Esophagus squamous epithelium (tissue), 5 donors: ENCODE measurements around the gene TP63. TPM values are rescaled to one million over a fixed set of nuclear protein-coding genes. Genes with fewer than 3 reads are reported as not detected.
A peak's percentile ranks its signal among the peaks of the same experiment; 100 is the strongest.

ENCODE experiments used
- DNase-seq: peaks from one replicate; lab custom pipeline; 2025; lab: John Stamatoyannopoulos, UW
- H3K27ac ChIP-seq, 4 donors: fragments of 200-600 bp; sonication (generic); one replicate each; pipeline ENCODE4 v1.5.1; 2016 to 2019; ENCODE audit warnings: mild to moderate bottlenecking in 1 of 4
- H3K27me3 ChIP-seq, 4 donors: fragments of 200-600 bp; sonication (generic); 1 replicate in 3 of 4; 2 replicates in 1 of 4; pipeline versions ENCODE4 v1.5.1 to v1.6.0; 2017 to 2021; ENCODE audit warnings: antibody characterized with exemption in 1 of 4
- H3K36me3 ChIP-seq, 3 donors: fragments of 200-600 bp; sonication (generic); one replicate each; pipeline ENCODE4 v1.5.1; 2016 to 2019
- H3K4me1 ChIP-seq, 3 donors: fragments of 200-600 bp; sonication (generic); one replicate each; pipeline ENCODE4 v1.5.1; 2017 to 2019
- H3K4me3 ChIP-seq, 4 donors: fragments of 200-600 bp; sonication (generic); 1 replicate in 3 of 4; 2 replicates in 1 of 4; pipeline ENCODE4 v1.5.1; 2016 to 2019; ENCODE audit warnings: mild to moderate bottlenecking in 2 of 4, moderate library complexity in 1 of 4
- H3K9me3 ChIP-seq, 3 donors: fragments of 200-600 bp; sonication (generic); one replicate each; pipeline ENCODE4 v1.5.1; 2016 to 2019
- POLR2A ChIP-seq, 4 donors: fragments of 450-650 bp; IDR thresholded peaks; one replicate each; pipeline ENCODE4 v1.6.1; 2017; ENCODE audit warnings: antibody characterized with exemption in 4 of 4, mild to moderate bottlenecking in 4 of 4, moderate library complexity in 3 of 4
- WGBS, 2 donors: methylation state at CpG; one replicate each; pipeline ENCODE4 v1.1.5; 2018; 5-methylcytosine and 5-hydroxymethylcytosine counted together
- intact Hi-C: fragments of 100-400 bp; cut with DNase I; formaldehyde crosslinking; loops from one replicate; pipeline ENCODE4 v1.15.0; 2022
- total RNA-seq, 4 donors: library from RNA; depleted of rRNA; stranded (reverse); fragments of >200 nt; gene quantifications; one replicate each; pipeline ENCODE4 v1.1.0, GENCODE V29; 2016
- TF ChIP-seq, protein P1 (sequence below), 6 experiments: fragments of 450-650 bp in 4 of 6; fragments of 200-600 bp in 2 of 6; sonication (generic) in 2 of 6; IDR thresholded peaks; one replicate each; pipeline ENCODE4 v1.5.1; 2016 to 2019; ENCODE audit warnings: antibody characterized with exemption in 6 of 6, mild to moderate bottlenecking in 4 of 6, moderate library complexity in 4 of 6
- donor health status: DM: yes; HTN: yes; CAD: no.

TP63 gene
- total RNA-seq, 4 donors from 2014 or later = 111 to 162 (median 137) TPM

DNA sequence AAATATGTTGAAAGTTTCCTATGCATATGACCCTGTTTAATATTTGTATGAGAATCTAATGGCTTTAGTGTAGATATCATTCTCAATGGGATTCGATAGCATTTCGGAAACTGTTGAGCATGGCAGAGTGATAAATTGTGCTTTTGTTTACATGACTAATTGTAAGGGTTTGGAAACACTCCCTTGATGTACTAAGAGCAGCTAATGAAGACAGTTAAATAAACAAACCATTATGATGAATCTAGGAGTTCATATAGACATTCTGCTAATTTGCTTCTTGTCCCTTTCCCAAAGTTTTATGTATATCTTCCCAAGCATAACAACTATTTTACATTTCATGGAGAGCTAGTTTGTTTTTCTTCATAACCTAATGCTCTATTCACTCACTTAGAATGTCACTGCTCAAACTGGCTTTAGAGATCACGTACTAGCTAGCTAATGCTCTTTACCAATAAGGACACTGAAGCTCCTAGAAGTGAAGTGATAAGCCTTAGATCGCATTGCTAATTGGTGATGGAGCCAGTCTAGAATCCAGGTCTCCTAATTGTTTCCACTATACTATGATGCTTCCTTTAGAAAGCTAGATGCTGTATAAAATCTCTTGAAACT is 140.8 kb downstream of the TP63 start:
- peaks cover 0 to 23% (median 6%) of the 10 kb centered on the region in 3 donors for H3K4me1 ChIP-seq
- no peaks in the 10 kb centered on the region for H3K9me3 ChIP-seq
- no peak overlapping the region for H3K27ac ChIP-seq
- intact Hi-C loops = no loop called here
- TF ChIP-seq, protein P1, sequence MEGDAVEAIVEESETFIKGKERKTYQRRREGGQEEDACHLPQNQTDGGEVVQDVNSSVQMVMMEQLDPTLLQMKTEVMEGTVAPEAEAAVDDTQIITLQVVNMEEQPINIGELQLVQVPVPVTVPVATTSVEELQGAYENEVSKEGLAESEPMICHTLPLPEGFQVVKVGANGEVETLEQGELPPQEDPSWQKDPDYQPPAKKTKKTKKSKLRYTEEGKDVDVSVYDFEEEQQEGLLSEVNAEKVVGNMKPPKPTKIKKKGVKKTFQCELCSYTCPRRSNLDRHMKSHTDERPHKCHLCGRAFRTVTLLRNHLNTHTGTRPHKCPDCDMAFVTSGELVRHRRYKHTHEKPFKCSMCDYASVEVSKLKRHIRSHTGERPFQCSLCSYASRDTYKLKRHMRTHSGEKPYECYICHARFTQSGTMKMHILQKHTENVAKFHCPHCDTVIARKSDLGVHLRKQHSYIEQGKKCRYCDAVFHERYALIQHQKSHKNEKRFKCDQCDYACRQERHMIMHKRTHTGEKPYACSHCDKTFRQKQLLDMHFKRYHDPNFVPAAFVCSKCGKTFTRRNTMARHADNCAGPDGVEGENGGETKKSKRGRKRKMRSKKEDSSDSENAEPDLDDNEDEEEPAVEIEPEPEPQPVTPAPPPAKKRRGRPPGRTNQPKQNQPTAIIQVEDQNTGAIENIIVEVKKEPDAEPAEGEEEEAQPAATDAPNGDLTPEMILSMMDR (IDR thresholded peaks at IDR 0.05) = no peak
- no peak for TF ChIP-seq POLR2A (IDR thresholded peaks at IDR 0.05)
- DNase-seq = no peak
- no peaks in the 10 kb centered on the region for H3K27me3 ChIP-seq
- WGBS, 2 donors = 73 to 92% methylated on average over 4 of the region's 4 CpGs
- no peaks in the 10 kb centered on the region for H3K36me3 ChIP-seq
- H3K4me3 ChIP-seq = no peak overlapping the region

DNA sequence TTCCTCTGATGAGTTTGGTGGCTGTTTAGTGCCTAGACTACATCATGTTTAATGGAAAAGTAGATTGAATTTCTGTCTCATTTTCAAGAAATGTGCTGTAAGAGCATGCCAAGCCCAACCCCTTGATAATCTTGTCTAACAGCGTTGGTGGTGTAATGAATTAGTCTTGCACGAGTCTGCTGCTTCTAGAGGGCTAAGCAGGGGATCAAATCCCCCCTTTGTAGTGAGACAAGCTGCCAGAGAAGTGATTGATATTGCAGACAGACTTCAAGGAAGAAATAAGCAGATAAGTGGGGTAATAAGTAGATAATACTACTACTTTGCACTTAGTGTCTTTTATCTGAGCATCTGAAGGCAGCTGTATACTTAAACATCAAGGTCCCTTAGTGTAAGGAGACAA is 141.4 kb downstream of the TP63 start:
- 0 to 31% methylated on average over 2 of the region's 2 CpGs for WGBS, 2 donors
- DNase-seq = no peak
- TF ChIP-seq POLR2A (IDR thresholded peaks at IDR 0.05) = no peak
- TF ChIP-seq, protein P1 (IDR thresholded peaks at IDR 0.05) = no peak

DNA sequence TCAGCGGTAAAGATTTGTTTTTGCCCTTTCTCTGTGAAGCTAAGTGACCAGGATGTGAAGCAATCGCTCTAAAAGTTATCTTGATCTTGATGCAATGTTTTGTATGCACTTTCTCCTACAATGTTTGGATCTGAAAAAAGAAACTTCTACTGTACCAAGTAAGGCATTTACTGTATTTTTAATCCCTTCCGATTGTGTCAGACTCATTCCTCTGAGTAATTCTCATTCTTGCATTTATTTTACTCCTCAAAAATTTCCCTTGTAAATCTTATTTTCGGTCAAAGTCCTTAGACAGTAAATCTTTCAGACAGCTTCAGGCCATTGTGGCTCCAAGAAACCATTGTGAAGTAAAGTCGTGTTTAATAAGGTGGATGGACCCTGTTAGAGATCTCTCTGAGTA is 141.9 kb downstream of the TP63 start:
- Histone ChIP-seq H3K9me3 (no peaks in the 10 kb centered on the region), H3K27ac (peak overlapping the region in 3 of 4 donors; percentile 1 to 23 (median 15)), H3K36me3 (no peaks in the 10 kb centered on the region), H3K27me3 (no peaks in the 10 kb centered on the region), H3K4me1 (peaks cover 0 to 23% (median 6%) of the 10 kb centered on the region in 3 donors), H3K4me3 (no peak overlapping the region)
- DNase-seq = no peak
- 26 to 40% methylated on average over 5 of the region's 5 CpGs for WGBS, 2 donors
- TF ChIP-seq, protein P1 (IDR thresholded peaks at IDR 0.05) = no peak
- TF ChIP-seq POLR2A (IDR thresholded peaks at IDR 0.05) = no peak
- intact Hi-C loops = no loop called here

More for the DNA sequence above, 141.4 kb downstream of the TP63 start:
- intact Hi-C loops = no loop called here
- Histone ChIP-seq H3K4me3 (no peak overlapping the region), H3K36me3 (no peaks in the 10 kb centered on the region), H3K4me1 (peaks cover 0 to 20% (median 6%) of the 10 kb centered on the region in 3 donors), H3K27ac (peak overlapping the region in 3 of 4 donors; percentile 1 to 23 (median 15)), H3K9me3 (no peaks in the 10 kb centered on the region), H3K27me3 (no peaks in the 10 kb centered on the region)

DNA sequence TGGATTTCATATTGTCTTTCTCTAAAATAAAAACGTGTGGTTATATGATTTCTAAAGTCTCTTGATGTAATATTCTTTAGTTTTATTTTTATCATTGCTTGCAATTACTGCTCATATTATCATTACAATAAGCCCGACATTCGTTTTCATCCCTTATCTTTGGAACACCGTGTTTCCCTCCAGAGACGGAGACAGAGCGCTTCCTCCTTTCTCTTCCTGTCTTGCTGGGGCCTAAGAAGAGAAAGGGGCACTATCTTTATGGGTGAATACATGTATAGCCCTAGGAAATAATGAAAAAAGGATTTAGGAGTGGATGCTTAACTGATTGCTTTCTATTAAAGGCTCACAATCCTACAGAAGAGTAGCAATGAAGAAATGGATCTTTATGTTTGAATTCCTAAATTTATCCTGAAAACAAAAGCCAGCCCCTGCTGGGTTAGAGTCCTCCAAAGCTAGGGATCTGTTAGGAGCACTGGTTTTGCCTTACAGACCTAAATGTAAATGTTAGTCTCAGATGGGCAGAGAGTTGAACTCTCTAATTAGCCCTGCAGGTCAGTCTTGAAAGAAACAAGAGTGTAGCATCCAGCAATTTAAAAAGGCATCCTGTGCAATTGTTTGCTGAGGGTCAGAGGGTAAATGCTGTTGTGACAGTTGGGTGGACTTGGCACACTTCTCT is 145.1 kb downstream of the TP63 start:
- no peak for TF ChIP-seq POLR2A (IDR thresholded peaks at IDR 0.05)
- TF ChIP-seq, protein P1 (IDR thresholded peaks at IDR 0.05) = no peak
- Histone ChIP-seq H3K9me3 (no peaks in the 10 kb centered on the region), H3K36me3 (no peaks in the 10 kb centered on the region), H3K27ac (no peak overlapping the region), H3K4me3 (no peak overlapping the region), H3K4me1 (peaks cover 6 to 55% (median 11%) of the 10 kb centered on the region in 3 donors), H3K27me3 (no peaks in the 10 kb centered on the region)
- intact Hi-C loops = no loop called here
- WGBS, 2 donors = 67 to 69% methylated on average over 6 of the region's 6 CpGs
- DNase-seq = no peak

DNA sequence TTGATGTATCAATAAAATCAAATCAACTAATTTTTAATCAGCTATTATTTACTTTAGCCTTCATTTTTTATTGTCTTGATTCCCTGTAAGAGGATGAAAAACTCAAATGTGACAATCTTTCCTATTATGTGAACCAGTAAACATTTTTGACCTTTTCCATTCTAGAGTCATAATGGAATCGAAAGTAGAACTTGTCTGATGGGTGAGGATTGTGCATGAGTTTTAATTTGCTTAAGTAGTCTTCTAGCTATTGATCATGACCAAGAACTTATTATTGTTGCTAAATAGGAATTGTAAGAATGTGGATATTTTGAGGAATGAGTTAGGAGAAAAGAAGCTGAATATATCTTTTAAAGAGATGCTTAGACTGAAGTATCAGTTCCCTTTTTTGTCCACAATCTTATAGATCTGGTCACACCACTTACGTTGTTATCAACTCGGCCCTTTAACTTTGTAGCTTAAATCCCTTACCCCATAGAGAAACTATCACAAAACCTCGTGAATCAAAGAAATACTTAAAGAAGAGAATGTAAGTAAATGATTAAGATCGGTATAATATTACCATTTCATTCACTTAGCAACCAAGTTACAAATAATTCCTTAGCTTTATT is 147.3 kb downstream of the TP63 start:
- Histone ChIP-seq H3K27ac (peak overlapping the region in 2 of 4 donors; percentile 56 to 60), H3K36me3 (no peaks in the 10 kb centered on the region), H3K4me1 (peaks cover 0 to 50% (median 11%) of the 10 kb centered on the region in 3 donors), H3K4me3 (no peak overlapping the region), H3K27me3 (no peaks in the 10 kb centered on the region), H3K9me3 (no peaks in the 10 kb centered on the region)
- WGBS, 2 donors = 70 to 87% methylated on average over 5 of the region's 5 CpGs
- TF ChIP-seq, protein P1 (IDR thresholded peaks at IDR 0.05) = no peak
- TF ChIP-seq POLR2A (IDR thresholded peaks at IDR 0.05) = no peak
- DNase-seq = no peak
- intact Hi-C loops = no loop called here
